Ramos (cell line): ENCODE data around the gene LRRC4B.

Experiments
- in situ Hi-C: fragments of 300-500 bp; cut with MboI; formaldehyde crosslinking; loops from one replicate; pipeline ENCODE4 v1.14.3; 2022; ENCODE audit warnings: low sequenced_read_pairs; ENCODE audit not compliant: unreplicated experiment

LRRC4B gene

DNA sequence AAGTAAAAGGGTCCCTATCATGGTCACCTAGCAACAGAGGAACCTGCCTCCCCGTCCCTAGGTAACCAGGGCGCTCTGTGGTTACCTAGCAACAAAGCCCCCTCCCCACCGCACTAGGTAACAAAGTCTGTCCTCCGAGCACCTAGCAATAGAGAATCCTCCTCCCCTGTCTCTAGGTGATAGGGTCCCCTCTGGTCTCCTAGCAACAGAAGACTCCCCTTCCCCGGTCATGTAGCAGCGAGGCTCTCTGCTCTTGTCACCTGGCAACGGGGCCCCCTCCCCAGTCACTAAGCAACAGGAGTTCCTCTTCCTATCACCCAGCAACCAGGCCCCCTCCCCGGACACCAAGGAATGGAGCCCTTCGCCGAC is 57.6 kb downstream of the LRRC4B start:
- in situ Hi-C loops = no loop called here

- in situ Hi-C loops = no loop called here
These were observed 58.0 kb downstream of the LRRC4B start for GRCh38 chr19:50510121-50510670.

GRCh38 chr19:50509366-50509765 is 58.9 kb downstream of the LRRC4B start:
- in situ Hi-C loops = no loop called here

DNA sequence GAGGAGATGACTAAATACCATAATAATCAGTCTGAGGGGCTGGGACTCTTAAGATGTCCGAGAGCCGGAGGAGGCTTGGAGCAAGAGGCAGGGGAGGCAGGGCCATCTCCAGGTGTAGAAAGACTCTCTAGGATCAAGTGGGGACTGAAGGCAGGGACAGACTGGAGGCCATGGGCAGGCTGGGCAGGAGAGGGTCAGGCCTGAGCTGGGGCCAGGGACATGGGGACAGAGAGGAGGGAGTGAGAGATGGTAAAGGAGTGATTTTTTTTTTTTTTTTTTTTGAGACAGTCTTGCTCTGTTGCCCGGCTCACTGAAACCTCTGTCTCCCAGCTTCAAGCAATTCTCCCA is 59.4 kb downstream of the LRRC4B start:
- in situ Hi-C loops = no loop called here

DNA sequence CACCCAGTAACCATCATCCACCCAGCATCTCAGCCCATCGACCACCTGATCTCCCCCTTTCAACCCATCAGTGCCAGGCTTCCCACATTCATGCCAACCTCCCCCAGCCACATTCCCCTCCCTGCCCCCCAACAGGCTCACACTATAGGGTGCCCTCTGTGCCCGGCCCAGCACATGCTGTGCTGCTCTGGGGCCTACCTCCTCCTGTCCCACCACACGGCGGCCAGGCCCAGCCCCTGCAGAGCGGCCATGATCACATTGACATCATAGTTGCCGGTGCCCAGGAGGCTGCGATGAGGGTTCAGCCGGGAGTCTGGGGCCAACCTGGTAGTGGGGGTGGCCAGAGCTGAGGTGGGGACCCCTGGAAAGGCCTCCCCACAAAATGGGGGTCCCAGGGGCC is 60.9 kb downstream of the LRRC4B start:
- in situ Hi-C loops = no loop called here

DNA sequence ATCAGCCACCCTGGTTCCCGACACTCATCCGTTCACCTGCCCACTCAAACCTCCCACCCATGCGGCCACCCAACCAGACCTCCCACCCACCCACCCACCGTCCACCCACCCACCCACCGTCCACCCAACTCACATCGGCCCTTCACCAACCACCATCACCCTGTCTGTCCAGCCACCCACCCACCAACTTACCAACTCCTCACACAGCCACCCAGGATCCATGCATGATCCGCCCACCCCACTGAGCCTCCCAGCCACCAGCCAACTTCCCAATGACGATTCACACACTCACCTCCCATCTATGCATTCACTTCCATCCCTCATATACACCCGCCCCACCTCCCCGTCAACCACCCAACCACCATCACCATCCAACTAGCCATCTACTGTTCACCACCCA is 61.5 kb downstream of the LRRC4B start:
- in situ Hi-C loops = no loop called here

GRCh38 chr19:50505856-50506611 is 62.2 kb downstream of the LRRC4B start:
- in situ Hi-C loops = no loop called here

- in situ Hi-C loops = no loop called here
These were observed 66.4 kb downstream of the LRRC4B start for GRCh38 chr19:50501568-50502475.

DNA sequence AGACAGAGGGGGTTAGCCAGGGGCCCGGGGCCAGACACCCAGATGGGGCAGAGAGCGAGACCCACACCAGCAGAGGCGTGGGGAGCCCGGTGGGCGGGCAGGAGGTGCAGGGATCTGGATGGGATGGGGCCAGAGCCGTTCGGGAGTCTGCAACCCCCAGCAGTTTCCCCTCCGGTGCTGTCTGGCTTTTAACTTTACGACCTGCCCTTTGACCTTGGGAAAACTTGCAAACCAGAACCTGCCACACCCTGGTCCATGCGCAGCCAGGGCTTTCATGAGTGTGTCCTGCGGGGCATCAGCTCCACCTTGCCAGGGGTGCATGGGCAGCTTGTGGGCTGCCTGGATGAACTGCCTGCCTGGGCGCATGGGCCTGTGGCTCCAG is 67.1 kb downstream of the LRRC4B start:
- in situ Hi-C loops = no loop called here

- in situ Hi-C loops = no loop called here
These were observed 67.5 kb downstream of the LRRC4B start for GRCh38 chr19:50500753-50501151.

GRCh38 chr19:50500060-50500752 is 68.0 kb downstream of the LRRC4B start:
- in situ Hi-C loops = no loop called here

DNA sequence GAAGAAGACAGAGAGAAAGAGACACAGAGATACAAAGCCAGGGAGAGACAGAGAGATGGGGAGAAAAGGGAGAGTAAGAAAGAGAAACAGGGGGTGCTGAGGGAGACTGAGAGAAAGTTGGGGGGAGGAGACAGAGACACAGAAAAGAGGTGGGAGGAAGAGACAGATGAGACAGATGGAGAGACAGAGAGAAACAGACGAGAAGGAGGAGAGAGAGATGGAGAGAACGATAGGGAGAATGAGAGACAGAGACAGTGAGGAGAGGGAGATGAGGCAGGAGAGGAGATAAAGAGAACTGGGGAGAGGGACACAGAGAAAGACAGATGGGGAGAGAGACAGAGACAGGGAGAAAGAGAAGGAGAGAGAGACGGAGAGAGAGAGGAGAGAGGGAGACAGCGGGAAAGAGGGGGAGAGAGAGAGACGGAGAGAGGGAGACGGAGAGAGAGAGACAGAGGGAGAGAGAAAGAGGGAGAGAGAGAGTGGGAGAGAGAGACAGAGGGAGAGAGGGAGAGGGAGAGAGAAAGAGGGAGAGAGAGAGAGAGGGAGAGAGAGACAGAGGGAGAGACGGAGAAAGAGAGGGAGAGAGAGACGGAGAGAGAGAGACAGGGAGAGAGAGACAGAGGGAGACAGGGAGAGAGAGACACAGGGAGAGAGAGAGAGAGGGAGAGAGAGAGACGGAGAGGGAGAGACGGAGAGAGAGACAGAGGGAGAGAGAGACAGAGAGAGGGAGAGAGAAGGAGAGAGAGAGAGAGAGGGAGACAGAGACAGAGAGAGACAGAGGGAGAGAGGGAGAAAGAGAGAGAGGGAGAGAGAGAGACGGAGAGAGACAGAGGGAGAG is 69.8 kb downstream of the LRRC4B start:
- in situ Hi-C loops = no loop called here

DNA sequence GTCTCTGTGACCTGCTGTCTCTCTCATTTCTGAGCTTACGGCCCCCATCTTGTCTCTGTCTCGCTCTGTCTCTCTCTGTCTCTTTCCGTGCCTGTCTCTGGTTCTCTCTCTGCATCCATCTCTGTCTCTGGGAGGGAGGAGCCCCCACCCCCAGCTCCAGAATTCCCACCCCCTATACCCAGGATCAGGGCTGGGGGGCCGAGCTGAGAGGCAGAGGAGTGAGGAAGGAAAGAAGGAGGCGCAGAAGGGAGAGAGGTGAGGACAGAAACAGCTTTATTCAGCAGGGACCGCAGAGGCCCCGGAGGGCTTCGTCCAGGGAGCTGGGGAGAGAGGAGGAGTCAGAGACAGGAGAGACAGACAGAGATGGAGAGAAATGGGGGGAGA is 71.2 kb downstream of the LRRC4B start:
- in situ Hi-C loops = no loop called here

DNA sequence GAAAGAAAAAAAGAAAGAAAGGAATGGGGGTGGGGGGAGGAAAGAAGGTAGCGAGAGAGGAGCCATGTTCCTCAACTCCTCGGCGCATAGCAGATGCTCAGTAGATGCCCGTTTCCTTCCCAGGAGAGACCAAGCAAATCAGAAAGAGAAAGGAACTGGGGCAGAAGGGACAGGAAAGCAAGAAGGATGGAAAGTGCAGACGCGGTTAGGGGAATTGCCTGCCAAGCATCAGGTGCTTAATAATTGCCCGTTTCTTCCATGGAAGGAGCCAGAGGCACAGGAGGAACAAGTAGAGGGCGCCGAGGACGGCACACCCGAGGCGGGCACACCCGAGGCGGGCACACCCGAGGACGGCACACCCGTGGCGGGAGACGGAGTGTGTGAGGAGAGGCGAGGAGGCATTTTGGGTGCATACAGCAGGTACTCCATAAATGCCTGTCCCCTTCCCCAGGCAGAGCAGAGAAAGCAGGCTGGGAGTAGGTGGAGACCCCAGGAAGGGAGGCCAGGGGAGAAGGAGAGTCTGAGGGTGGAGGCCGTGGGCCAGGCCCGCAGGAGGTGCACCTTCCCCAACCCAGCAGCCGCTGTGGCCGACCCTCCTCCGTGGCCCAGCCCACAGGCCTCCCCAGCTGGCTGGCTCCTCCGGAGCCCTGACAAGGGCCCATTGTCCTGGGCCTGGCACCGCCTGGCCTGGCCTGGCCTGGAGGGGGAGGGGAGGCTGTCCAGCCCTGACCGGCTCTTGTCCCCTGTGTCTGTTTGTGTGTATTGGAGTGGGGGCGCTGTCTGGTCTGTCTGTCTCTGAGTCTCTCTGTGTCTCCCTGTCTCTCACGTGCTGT is 71.8 kb downstream of the LRRC4B start:
- in situ Hi-C loops = no loop called here

DNA sequence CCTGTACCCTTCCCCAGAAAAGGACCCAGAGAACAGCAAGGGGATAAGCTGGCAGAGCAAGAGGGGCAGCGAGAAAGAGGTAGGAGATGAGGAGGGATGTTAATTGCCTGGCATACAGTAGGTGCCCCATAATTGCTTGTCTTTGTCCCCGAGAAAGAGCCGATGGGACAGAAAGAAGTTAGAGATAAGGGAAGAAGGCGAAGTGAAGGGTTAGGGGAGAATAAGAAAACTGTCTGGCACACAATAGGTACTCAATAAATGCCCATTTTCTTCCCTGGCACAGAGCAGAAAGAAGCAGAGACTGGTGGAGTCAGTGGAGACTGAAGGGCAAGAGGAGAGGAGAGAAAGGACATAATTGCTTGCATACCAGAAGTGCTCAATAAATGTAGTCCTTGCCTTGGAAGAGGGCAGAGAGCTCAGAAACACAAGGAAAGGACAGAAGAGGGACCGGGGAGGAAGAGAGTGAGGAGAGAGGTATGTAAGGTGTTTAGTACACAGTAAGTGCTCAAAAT is 73.2 kb downstream of the LRRC4B start:
- in situ Hi-C loops = no loop called here

- in situ Hi-C loops = no loop called here
These were observed 73.8 kb downstream of the LRRC4B start for GRCh38 chr19:50494186-50495019.

DNA sequence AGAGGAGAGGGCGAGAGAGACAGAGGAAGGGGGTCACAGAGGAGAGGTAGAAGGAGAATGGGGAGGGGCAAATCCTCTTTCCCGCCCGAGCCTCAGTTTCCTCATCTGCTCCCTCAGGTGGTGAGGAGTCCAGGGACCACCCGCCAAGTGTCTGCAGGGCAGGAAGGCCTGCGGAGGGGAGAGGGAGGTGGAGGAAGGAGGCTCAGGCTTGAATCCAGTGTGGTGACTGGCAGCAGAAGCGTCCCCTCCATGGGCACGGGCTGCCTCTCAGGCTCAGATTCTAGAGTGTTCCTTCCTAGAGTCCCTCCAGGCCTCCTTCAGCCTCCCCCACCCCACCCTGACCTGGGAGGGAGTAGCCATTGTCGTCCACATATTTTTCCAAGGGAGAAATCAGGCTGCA is 75.1 kb downstream of the LRRC4B start:
- in situ Hi-C loops = no loop called here
